ENCODE measurements around the gene GGTLC3.
"Not testable (repeated sequence)": the region's sequence is repeated elsewhere in the genome, so short reads cannot be mapped to it uniquely, and the experiment has no call there.

DNA sequence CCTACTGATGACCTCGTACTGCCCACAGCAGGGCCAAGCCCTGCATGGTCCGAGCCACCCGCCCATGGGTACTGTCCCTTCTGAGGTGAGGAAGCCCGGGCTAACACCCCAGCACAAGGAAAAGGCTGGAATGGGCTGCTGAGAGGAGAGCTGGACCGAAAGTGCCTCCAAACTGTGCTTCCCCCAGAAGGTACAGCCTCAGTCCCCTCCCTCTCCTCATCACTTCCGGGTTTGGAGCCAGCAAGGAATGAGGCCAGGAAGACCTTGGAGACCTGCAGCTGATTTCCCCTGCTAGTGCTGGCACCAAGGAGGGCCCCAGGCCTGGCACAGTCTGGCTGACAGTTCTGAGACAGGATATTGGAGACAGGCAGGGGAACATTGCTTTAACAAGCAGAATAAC is 41.0 kb upstream of the GGTLC3 start:
- TF ChIP-seq EZH2 (IDR thresholded peaks at IDR 0.05; ENCODE audit: borderline replicate concordance, low read depth, low read length, poor library complexity, severe bottlenecking), result not testable (repeated sequence)
- TF ChIP-seq, protein P1, sequence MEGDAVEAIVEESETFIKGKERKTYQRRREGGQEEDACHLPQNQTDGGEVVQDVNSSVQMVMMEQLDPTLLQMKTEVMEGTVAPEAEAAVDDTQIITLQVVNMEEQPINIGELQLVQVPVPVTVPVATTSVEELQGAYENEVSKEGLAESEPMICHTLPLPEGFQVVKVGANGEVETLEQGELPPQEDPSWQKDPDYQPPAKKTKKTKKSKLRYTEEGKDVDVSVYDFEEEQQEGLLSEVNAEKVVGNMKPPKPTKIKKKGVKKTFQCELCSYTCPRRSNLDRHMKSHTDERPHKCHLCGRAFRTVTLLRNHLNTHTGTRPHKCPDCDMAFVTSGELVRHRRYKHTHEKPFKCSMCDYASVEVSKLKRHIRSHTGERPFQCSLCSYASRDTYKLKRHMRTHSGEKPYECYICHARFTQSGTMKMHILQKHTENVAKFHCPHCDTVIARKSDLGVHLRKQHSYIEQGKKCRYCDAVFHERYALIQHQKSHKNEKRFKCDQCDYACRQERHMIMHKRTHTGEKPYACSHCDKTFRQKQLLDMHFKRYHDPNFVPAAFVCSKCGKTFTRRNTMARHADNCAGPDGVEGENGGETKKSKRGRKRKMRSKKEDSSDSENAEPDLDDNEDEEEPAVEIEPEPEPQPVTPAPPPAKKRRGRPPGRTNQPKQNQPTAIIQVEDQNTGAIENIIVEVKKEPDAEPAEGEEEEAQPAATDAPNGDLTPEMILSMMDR (conservative IDR thresholded peaks at IDR 0.05; ENCODE audit: low read depth, low read length), result not testable (repeated sequence)

Data from A673 (cell line).